Measurements from ENCODE around the gene ZNF324. TPM values are rescaled to one million over a fixed set of nuclear protein-coding genes. Genes with fewer than 3 reads are reported as not detected.
A peak's percentile ranks its signal among the peaks of the same experiment; 100 is the strongest.

ZNF324 gene
- total RNA-seq, 1 donor from 2014 or later = 10.5 TPM

DNA sequence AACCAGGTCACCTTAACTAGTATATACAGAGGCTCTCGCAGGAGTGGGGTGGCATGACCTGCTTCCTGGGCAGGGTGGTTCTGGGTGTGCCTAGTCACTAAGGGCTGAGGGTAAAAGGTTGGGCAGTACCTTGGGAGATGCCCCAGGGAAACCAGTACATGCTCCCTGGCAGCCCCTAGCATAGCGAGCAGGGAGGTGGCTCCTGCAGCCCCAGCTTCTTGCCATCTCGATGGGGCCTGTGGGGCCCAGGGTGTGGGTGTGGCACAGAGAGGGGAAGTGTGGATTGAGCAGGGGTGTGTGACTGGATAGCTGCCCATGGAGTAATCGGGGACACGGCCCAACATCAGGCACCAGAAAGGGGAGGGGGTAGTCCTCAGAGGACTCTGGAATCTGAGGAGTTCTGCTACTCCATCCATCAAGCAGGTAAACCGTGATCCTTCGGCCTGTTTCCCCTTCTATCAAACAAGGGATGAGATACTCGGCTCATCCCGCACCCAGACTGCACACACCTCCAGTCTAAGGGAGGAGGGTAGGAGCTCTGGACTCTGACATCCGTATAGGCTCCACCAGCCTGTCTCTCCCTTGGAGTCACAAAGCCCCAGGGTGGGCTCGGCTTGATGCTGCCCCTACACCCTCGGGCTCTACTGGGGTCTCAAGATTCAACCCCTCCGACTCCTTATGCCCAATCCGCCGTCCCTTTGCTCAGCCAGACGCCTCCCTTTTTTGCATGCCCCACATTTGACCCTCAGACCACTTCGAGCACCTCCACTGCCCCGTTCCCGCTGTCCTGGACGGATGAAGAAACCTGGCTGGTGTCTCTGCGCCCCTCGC, 51.6 kb downstream of the ZNF324 start:
- peak; percentile 5 for DNase-seq (ENCODE audit: low read depth)
- H3K36me3 ChIP-seq (ENCODE audit: control insufficient read depth, insufficient read depth, low read length) = peaks cover 2% of the 10 kb centered on the region
- peak overlapping the region; percentile 73 for H3K4me3 ChIP-seq (ENCODE audit: low read depth, low read length)
- FAIRE-seq = no peak
- no peaks in the 10 kb centered on the region for H3K27me3 ChIP-seq (ENCODE audit: control insufficient read depth, insufficient read depth, low read length)
- TF ChIP-seq CTCF (IDR thresholded peaks at IDR 0.05; ENCODE audit: insufficient read depth, low read length, severe bottlenecking) = no peak

DNA sequence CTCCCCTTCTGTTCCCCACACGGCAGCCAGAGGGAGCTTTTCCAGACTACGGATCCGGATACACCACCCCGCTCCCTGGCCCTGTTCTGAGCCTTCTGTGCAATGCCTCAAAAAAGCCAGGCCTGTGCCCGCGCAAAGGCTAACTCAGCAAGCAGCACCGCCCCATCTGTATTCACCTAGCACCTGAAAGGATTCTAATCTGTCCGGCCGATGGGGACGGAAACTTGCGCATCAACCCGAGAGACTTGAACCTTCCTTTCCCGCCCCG, 52.1 kb downstream of the ZNF324 start:
- peak; percentile 62 for DNase-seq (ENCODE audit: low read depth)
- H3K4me3 ChIP-seq (ENCODE audit: low read depth, low read length) = peak overlapping the region; percentile 73
- H3K36me3 ChIP-seq (ENCODE audit: control insufficient read depth, insufficient read depth, low read length) = peaks cover 2% of the 10 kb centered on the region
- FAIRE-seq = no peak
- TF ChIP-seq CTCF (IDR thresholded peaks at IDR 0.05; ENCODE audit: insufficient read depth, low read length, severe bottlenecking) = peak; percentile 81
- no peaks in the 10 kb centered on the region for H3K27me3 ChIP-seq (ENCODE audit: control insufficient read depth, insufficient read depth, low read length)

DNA sequence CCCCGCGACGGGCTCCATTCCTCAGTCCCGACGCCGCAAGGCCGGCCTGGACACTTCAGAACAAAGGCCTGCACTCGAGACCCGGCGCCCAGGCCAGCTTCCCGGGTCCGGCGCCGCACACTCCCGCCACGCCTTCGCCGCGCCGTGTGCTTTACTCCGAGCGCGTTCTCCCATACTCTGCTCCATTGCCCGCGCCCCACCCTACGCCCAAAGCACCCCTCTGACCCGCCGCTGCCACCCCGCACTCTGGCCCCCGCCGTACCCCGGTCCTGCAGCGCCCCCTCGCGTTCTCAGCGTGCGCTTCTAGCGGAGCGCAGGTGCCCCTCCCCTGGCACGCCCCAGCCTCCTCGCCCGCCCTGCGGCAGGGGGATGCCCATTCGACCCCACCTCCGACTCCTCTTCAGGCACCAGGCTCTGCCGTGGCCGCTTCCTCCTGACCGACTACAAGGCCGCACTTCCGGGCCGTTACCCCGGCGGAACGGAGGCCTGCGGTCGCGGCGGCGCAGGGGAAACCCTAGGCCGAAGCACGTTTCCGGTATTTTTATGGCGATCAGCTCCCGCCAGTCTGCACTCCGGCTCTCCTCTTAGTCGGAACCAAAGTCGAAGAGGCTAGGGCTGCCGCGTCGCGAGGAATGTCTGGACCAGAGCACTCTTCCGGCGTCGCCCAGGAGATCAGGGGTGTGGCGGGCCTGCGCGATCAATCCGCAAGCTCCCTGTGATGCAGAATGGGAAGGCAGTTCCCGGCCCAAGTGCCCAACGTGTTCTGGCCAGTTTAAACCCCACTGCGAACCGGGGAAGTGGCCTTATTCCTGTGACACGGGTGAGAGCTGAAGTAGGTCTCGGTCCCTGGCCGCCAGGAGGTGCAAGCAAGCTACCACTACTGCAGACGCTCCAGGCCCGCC, 52.7 kb downstream of the ZNF324 start, which contains the start of gene ZBTB45:
TSS of gene ZBTB45 (minus strand) at position 456 of the 902 bp plus-strand sequence. CDS start 2,137 bp downstream, outside the sequence.
- no peaks in the 10 kb centered on the region for H3K27me3 ChIP-seq (ENCODE audit: control insufficient read depth, insufficient read depth, low read length)
- DNase-seq (ENCODE audit: low read depth) = peak; percentile 88
- H3K36me3 ChIP-seq (ENCODE audit: control insufficient read depth, insufficient read depth, low read length) = peaks cover 2% of the 10 kb centered on the region
- H3K4me3 ChIP-seq (ENCODE audit: low read depth, low read length) = peak within 1 kb of the TSS; percentile 73
- TF ChIP-seq CTCF (IDR thresholded peaks at IDR 0.05; ENCODE audit: insufficient read depth, low read length, severe bottlenecking) = peak; percentile 89
- no peak for FAIRE-seq

DNA sequence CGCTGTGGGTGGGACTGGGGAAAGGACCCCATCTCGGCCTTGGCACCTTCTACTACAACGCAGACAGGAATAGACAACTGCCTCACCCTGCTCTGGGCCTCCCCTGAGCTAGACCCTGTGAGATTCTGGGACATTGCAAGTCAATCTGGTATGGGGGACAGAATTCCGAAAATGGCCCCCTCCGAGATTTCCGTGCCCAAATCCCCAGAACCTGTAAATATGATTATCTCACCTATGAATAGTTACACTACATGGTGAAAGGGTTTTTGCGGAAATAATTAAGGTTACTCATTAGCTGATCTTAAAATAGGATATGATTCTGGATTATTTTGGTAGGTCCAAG, 53.3 kb downstream of the ZNF324 start:
- peak overlapping the region; percentile 73 for H3K4me3 ChIP-seq (ENCODE audit: low read depth, low read length)
- no peak for TF ChIP-seq CTCF (IDR thresholded peaks at IDR 0.05; ENCODE audit: insufficient read depth, low read length, severe bottlenecking)
- no peak for FAIRE-seq
- DNase-seq (ENCODE audit: low read depth) = no peak
- H3K36me3 ChIP-seq (ENCODE audit: control insufficient read depth, insufficient read depth, low read length) = peaks cover 2% of the 10 kb centered on the region
- H3K27me3 ChIP-seq (ENCODE audit: control insufficient read depth, insufficient read depth, low read length) = no peaks in the 10 kb centered on the region

GRCh38 chr19:58521651-58522050, 54.8 kb downstream of the ZNF324 start:
- no peak for FAIRE-seq

More at GRCh38 chr19:58521651-58522050, 54.8 kb downstream of the ZNF324 start:
- H3K27me3 ChIP-seq (ENCODE audit: control insufficient read depth, insufficient read depth, low read length) = no peaks in the 10 kb centered on the region
- DNase-seq (ENCODE audit: low read depth) = no peak
- no peak for TF ChIP-seq CTCF (IDR thresholded peaks at IDR 0.05; ENCODE audit: insufficient read depth, low read length, severe bottlenecking)
- H3K4me3 ChIP-seq (ENCODE audit: low read depth, low read length) = no peak overlapping the region
- peaks cover 2% of the 10 kb centered on the region for H3K36me3 ChIP-seq (ENCODE audit: control insufficient read depth, insufficient read depth, low read length)
